NOMO-1 treated with DMSO at 0.1 percent for 48 hours (cell line): ENCODE results near the gene NCOA3.
A peak's percentile ranks its signal among the peaks of the same experiment; 100 is the strongest.

Experiments used
- DNase-seq: peaks from one replicate; lab custom pipeline; 2025; ENCODE audit not compliant: unreplicated experiment; lab: John Stamatoyannopoulos, UW

The NCOA3 gene

DNA sequence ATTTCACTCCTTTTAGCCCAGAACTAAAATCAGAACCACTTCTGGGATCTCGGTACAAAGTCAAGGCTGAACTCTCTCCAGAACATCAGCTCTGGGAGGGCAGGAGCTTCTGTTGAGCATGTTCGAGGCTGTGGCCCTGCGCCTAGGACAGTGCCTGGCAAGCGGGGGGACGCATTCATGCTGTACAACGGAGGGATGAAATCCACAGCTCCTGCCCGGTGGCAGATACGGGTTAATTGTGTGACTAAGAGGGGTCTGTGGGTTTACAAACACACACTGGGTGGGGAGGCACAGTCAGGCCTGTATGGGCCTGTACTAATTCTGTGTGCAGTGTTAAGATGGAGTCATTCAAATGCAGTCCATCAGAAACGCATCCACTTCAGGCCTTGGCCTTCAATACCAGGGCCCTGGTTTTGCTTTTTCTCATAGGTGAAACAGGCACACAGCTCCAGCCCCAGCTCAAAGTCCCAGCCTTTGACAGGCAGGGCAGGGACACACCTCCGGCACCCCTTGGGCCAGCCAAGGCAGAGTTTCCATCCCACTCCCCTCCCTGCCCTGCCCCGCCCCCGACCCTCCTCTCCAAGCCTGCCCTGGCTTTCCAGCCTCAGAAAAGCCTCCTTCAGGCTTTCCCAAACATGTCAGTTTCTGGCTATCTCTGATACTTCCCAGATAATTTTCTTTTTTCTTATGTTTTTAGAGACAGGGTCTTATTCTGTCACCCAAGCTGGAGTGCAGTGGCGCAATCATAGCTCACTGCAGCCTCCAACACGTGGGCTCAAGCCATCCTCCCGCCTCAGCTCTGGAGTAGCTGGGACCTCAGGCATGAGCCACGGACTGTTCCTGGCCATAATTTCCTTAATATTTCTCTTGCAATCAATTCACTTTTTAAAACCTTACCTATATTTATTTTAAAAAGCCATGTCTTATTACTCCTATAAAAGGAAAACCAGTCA is 173.8 kb downstream of the NCOA3 start:
- no peak for DNase-seq

DNA sequence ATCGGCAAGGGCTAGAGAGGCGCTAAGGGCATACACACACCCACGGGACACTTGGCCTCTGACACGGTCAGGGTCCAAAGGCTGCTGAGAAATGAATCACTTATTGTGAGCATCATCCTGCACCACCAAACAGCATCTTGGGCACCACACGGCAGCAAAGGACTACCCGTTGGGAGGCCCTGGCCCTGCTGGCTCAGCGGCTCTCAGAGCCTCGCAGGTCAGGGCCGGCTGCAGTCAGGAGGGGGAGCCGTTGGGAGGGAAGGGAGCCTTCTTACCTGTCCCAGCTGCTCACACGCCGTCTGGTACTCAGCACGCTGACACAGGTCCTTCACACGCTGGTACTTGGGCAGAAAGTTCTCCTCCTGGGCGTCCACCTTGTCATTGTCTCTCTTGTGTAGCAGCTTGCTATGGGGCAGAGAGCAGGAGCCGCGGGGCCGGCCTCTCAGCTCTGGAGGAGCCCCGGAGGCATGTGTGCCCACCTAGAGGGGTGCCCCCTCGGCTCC is 174.6 kb downstream of the NCOA3 start:
- no peak for DNase-seq

DNA sequence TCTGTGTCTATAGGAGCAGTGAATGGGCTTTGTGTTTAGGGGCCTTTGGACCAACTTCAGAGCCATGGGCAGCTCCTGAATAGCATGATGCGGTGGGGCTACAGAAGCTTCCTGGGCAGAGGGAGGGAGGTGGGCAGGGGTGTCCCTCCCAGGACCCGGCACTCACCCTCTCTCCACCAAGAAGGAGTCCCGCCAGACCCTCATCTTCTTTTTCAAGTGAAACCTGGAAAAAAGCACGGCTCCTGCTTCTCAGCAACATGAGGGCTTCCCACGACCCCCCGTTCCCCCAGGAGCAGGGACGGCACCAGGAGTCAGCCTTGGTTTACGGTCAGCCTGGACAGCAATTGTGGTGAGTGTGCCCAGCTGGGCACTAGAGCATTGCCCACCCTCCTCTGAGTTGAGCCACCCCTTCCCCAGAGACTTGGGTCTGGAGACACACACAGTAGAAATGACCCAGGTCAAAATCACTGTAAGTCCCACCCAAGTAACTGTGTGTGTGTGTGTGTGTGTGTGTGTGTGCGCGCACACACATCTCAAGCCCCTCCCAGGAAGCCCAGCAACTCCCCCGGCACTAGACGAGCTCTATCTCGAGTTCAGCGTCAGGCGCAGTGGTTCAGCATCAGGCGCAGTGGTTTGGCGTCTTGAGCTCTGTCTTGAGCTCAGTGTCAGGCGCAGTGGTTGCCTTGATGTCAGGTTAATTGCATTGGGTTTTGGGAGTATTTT is 175.4 kb downstream of the NCOA3 start:
- no peak for DNase-seq

DNA sequence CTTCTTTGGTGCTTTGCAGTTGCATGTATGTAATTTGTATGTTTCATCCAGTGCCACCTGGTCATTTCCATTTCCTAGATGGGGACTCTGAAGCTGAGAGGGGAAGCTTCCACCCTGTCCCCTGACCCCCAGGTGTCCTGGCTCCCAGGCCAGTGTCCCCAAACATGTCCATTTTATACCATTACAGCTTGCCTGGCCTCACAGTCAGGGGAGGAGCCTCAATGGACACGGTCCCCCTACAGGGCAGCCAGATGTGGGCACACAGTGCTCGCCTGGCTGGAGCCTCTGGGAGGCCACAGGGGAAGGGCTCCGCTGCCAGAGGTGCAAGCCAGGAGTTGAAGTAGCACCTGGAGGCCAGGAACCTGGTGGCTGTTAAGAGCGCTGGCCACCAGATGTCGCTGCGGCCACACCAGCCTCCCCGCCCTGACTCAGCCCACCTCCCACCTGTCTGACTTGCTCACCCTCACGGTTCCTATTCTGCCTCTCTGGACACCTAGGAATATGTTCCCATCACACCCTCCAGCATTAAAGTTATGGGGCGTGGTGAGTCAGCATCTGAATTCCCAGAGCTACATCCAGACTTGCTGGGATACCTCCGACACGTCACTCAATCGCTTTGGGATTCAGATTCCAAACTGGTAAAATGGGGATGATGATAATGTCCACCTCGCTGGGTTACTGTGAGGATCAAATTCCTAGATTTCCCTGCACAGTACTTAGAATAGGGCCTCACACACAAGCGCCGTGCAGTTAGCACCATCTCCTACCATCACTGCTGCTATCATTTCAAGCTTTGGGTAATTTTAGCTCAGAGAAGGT is 176.2 kb downstream of the NCOA3 start:
- DNase-seq, result peak; percentile 36

DNA sequence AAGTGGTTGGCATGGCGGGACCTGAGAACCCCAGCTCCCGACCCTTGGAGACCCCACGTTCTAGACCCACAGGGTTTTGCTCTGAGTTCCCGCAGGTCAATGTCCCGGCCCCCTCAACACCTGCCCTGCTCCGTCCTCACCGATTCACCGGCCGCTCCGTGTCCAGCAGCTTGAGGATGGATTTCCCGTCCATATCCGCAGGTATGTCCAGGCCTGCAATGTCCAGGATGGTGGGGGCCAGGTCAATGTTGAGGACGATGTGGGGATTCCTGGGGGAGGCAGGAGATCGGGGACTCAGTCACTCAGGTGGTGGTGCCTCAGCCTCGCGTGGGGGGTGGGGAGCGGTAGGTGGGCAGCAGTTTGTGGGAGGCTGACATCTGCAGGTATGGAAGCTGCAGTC is 176.8 kb downstream of the NCOA3 start:
- DNase-seq, result no peak

DNA sequence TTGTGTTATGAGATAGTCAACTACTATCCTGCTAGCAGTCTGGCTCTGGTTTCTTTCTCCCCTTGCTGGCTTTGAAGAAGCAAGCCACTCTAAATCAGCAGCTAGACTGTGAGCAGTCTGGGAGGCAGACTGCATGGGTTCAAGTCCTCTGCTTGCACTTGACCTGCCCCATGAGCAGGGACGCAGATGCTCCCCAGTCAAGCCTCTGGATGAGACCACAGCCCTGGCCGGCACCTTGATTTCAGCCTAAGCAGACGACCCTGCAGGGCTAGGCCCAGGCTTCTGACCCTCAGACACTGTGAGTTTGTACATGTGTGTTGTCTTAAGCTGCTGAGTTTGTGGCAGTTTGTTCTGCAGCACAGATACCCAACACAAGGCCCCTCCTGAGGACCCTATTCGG is 177.8 kb downstream of the NCOA3 start:
- no peak for DNase-seq

DNA sequence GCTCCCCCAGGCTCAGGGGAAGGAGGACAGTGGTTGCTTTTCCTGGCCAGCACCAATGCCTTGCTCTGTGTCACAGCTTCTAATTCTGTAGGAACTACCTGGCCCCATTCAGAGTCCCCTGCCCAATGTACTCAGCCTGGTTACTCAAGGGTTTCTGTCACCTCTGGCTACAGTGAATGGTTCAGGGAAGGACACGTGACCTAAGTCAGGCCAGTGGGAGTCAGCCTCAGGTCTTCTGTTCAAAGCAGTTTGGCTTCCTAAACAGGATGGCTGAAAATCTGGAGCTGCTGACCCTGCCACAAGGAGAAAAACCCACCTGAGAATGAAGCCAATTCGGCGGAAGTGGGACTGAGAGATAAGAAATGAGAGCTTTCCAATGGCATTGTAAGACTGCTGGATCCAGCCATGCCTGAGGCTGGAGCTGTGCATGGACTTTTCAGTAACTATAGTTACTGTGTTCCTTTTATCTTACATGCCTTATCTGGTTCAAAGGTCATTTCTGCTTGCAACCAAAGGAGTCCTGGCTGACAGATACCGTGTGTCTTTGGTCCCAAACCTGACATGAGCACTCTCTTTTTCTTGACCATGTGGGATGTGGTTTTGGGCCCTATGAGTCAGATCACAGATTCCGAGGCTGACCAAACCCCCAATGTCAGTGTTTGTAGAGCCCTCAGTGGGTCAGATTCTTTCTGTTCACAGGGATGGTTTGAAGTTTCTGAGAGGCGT is 179.3 kb downstream of the NCOA3 start:
- no peak for DNase-seq

DNA sequence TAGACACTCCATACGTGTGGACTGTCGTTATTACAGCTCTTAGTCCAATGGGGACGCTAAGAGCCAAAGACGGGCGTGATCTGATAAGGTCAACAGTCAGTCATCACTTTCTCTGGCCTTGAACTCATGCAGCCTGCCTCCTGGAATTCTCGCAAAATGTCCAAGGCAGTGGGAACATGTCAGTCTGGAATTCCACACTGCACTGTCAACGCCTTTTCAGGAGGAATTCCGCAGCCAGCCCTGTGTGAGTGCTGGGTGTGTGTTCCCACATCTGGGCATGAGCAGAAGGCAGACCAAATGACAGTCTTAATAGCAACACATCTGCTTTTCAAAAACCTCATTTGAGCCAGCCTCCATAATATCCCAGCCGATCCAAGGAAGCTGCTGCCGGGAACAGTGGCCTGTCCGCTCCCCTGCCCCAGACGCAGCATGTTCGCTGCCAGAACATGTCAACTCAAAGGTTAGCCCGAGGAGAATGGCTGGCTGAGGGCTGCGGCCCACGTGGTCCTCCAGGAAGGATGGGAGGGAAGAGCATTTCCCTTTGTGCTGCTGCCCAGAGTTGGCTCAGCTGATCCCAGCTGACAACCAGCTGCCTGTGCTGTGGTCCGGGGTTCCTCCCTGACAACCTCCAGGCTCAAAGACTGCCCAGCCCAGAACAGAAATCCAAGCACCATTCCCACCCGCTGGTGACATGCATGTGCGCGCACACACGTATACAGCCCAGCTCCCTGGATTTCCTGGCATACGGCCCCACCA is 180.5 kb downstream of the NCOA3 start:
- no peak for DNase-seq

DNA sequence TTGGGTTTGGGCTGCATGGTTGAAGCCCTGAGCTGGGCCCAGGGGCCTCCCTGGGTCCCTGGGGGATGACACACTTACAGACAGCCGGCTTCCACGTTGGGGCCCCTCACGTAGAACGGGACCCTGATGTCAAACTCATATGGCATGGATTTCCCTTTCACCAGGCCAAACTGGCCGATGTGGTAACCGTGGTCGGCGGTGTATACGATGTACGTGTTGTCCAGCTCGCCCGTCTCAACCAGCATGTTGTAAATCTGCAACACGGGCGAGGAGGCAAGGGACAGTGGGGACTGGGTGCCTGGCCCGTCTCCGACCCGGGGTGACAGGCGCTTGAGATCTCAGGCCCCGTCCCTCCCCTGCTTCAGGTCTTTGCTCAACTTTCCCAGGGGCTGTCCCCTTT is 181.2 kb downstream of the NCOA3 start:
- DNase-seq, result no peak

DNA sequence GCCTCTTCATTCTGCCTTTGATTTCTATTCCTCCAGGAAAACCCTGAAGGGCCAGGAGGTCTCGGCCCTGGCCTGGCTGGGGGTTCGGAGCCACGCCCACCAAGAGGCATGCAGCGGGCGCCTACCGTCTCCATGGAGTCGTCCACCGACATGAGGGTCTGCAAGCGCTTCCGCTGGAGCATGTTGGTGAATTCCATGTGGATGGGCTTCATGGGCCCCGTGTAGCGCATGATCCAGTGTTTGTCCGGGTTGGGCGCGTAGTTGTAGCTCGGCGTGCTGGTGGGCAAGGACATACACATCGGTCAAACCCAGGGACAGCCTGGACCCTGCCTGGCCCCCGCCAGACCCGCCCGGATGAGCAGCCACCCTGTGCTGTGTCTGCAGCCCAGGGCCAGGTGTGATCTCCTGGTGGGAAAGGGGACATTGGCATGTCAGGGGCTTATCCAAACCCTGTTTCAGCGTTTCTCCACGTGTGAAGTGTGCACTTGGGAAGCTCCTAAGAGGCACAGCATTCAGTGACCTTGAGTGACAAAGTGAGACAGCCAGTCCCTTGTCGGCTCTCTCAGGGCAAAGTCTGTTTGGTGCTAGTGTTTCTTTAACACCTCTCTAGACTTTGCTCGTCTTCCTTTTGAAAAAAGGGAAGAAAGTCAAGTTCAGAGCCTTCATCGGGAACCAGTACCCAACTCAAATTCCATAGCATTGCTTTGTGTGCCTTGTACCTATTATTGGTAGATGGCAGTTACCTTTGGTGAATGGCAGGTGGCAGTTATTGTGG is 182.8 kb downstream of the NCOA3 start:
- no peak for DNase-seq

DNA sequence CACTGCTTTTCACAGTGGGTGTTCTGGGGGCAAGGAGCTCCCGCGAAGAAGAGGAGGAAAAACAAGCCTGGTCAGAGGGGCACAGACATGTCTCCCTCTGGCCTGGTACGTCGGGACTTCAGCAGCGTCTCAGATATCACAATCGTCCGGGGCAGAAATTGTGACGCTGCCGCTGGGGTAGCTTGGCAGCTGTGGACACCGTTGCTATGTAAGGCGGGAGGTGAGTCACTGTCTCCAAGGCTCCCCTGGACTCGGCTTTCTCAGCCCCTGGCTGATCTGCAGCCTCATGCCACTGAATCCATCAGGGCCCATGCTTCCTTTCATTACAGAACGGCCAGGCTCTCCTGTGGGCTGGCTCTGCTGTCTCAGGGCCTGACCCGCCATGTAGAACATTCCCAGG is 184.9 kb downstream of the NCOA3 start:
- no peak for DNase-seq

DNA sequence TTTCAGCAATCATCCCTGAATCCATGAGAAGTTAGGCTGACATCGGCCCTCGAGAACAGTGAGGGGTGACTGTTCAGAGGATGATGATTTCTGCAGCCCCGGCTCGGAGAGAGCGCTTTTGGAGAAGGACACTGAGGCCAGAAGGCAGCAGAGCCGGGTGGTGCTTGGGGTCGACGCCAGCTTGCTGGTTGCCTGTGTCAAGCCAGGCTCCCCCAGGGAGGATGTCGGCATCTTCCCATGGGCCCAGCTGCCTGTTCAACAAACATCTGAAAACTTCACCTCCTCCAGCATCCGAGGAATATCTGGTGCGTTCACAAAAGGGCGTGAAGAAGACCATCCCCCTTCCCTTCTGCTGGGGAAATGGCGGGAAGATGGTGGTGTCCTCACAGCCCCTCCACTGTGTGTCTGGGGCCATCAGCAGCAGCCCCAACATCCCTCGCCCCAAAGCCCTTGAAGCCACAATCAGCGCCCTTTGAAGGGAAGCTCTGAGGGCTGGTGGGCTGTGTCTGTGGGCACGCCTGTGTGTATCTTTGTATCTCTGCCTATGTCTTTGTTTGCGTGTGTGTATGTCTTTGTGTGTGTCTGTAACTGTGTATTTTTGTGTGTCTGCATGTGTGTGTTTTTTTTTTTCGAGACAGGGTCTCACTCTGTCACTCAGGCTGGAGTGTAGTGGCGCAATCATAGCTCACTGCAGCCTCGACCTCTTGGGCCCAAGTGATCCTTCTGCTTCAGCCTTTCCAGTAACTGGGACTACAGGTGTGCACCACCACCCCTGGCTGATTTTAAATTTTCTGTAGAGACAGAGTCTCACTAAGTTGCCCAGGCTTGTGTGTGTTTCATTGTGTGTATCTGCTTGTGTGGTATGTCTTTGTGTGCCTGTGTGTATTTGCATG is 185.7 kb downstream of the NCOA3 start:
- no peak for DNase-seq

DNA sequence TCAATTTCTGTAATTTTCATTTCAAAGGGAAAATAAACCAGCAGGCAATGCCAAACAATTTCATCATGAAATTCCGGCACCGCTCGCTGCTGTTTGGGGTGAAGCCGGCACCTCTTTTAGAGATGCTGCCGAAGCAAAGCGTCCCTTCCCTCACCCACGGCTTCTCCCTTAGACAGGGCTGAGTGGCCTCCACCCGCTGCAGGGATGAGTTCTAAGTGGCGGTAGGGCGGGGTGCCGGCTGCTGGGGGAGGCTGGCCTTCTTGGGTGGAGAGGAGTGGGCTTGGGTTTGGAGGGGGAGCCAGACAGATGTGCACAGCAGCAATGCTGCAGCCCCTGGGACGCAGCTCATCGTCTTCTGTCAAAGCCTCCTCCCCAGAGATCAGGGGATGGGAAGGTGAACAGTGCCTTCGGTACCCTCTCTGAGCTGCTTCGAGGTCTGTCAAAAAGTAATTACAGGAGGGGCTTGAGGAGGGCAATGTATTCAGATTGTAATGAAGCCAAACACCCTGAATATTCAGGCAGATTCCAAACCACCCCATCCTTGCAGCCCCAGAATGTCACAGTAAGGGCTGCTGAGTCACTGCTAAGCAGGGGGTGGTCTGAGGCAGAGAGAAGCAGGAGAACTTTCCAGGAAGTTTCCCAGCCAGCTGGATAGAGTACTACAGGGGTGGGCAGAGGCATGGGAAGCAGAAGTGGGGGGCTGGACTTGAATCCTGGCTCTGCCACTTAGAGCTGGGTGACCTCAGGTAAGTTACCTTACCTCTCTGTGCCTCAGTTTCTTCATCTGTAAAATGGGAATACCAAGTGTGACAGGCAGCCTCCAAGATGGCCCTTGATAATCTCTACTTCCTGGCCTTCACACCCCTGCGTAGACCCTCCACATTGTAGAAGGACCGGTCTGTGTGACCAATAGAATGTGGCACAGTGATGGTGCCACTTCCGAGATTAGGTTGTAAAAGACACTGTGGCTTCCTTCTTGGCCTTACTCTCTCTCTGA is 187.0 kb downstream of the NCOA3 start:
- DNase-seq, result no peak

DNA sequence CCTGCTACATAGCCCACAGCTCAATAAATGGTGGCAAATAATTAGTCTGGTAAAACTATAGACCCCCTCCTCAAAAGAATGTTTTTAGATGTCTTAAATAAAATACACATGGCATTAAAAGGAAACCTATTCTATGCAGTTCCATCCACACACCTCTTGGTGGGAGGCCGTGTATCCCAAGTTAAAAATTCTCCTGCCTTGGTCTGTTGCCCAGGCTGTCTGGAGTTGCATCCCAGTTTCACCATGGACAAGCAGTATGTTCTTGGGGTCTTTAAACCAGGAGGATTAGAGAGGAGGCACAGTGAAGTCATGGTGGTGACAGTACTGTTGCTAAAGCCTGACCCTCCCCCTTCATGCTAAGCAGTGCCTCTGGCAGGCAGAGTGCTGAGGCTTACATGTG is 188.0 kb downstream of the NCOA3 start:
- no peak for DNase-seq

DNA sequence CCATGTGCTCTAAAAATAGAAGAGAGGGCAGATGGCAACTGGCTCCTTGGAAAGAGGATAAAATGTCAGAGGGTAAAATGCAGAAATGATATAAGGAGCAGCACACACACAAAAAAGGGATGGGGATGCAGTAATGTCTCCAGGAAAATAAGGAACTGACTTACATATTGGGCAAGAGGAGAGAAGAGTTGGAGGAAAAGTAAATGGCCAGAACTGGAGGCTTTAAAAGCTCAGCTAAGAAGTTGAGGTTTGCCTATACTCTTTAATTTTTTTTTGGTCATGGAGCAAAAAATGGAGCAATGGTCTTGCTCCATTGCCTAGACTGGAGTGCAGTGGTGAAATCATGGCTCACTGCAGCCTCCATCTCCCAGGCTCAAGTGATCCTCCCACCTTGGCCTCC is 189.9 kb downstream of the NCOA3 start:
- peak; percentile 50 for DNase-seq

DNA sequence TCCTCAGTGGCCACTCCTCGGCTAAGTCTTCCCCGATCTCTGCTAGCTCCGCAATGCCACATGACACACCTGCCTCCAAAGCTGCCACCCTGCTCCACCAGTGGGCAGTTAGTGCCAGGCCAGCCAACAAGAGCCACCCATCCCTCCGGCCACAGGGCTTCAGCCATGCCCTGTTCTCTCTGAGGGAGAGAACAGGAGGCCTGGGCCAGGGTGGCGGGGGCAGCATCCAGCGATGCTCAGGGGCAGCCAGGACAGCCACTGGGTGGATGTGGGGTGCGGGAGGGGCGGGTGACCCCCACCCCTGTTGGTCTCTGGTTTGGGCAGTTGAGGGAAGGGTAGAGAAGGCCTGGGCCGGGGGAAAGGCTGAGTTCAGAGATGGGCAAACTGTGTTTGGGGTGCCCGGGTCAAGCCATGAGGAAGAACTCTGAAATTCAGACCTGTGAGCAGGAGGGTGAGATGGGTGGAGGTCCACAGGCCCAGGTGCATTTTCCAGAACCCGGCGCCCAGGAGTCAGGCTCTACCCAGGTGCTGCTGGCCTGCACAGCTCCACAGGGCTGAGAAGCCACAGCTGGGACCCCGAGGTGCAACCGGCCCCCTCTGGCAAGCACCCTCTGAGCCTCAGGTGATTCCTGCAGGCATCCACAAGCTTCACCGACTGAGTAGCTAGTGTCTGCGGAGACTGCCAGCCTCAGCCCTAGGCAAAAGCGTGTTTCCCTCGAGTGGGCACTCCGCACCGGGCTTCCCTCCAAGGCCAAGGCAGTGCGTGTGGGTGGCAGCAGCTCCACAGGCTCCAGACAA is 192.5 kb downstream of the NCOA3 start:
- DNase-seq, result no peak
